Pons (tissue), 1 donor: ENCODE measurements around the gene TPPP2.
"Not testable (repeated sequence)": the region's sequence is repeated elsewhere in the genome, so short reads cannot be mapped to it uniquely, and the experiment has no call there.

ENCODE experiments used
- DNase-seq: peaks from one replicate; pipeline ENCODE4 v3.0.0-alpha.2; 2016; ENCODE audit warnings: low spot score

TPPP2 gene

DNA sequence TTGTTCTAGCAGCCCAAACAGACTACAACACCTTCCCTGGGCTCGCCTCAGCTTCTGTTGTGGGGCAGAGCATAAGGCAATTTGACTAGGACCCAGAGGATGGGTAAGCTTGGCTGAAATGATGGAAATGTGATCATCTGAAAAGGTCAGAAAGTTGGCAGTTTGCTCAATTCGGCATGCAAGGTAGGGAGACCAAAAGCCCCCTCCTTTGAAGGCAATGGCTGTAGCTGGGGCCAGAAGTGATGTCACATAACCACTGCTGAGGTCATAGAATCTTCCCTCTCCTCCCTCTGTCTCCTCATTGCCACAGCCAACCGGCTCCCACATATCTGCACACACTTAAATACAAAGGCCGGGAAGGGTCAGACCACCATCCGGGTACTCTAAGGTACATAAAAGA, at the start of gene TPPP2:
Gene TPPP2 (plus strand): TSS at position 301 of the 400 bp plus-strand sequence. CDS start 365 bp downstream, outside the sequence.
- DNase-seq = no peak

GRCh38 chr14:20980906-20981305, 49.1 kb upstream of the TPPP2 start:
- DNase-seq = no peak

DNA sequence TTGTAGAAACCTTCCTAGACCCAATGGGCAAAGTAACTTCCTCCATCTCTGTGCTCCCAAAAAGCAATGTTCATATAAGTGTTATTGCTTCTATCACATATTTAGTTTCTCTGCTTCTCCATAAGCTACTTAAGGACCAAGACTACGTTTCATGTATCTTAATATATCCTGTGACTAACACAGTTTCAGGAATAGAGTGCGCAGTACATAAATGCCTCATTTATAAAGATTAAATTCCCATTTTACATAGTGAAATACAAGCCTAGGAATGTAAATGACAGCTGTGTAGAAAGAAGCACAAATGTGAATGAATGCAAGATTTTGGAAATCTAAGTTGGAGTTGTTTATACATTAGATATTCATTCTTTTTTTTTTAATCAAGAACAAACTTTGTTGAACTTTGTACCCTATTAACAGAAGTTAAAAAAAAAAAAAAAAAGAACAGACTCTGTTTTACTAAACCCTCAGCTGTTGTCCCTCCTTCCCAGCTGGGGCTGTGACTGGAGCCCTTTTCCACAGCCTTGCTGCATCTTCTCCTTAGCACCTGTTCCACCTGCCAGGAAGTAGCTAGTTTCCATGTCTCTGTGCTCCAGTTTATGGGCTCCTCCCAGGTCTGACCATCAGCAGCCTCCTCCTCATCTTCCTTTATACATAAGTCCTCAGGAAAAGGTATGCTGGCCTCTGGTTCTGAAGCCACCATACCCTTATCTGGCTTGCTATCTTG, 47.2 kb upstream of the TPPP2 start:
- DNase-seq = no peak

DNA sequence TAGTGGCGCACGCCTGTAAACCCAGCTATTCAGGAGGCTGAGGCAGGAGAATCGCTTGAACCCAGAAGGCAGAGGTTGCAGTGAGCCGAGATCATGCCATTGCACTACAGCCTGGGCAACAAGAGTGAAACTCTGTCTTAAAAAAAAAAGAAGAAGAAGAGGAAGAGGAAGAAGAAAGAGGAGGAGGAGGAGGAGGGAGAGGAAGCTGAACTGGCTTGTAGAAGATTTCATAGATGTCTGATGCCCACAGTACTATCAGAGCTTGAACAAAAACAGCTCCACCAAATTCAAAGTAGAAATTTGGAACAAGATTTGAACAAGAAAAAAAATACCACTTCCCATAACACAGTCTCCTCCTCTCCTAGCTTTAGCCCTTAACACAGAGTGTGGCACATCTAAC, 44.4 kb upstream of the TPPP2 start:
- DNase-seq = not testable (repeated sequence)

GRCh38 chr14:20986811-20987210, 43.2 kb upstream of the TPPP2 start:
- DNase-seq = no peak

GRCh38 chr14:20988717-20989470, 41.1 kb upstream of the TPPP2 start:
- no peak for DNase-seq

DNA sequence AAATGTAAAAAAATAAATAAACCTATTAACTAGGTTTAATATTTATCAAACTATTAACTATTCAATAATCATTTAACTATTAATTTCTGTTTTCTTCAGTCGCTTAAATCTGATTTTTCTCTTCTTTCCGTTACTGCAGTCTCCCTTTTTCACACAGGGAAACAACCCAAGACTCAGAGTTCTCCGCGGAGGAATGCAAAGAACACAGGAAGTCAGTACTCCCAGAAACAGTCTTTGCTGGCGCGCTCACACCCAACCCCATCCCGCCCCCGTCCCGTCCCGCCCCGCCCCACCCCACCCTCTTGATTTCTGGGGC, 40.6 kb upstream of the TPPP2 start:
- DNase-seq = no peak

DNA sequence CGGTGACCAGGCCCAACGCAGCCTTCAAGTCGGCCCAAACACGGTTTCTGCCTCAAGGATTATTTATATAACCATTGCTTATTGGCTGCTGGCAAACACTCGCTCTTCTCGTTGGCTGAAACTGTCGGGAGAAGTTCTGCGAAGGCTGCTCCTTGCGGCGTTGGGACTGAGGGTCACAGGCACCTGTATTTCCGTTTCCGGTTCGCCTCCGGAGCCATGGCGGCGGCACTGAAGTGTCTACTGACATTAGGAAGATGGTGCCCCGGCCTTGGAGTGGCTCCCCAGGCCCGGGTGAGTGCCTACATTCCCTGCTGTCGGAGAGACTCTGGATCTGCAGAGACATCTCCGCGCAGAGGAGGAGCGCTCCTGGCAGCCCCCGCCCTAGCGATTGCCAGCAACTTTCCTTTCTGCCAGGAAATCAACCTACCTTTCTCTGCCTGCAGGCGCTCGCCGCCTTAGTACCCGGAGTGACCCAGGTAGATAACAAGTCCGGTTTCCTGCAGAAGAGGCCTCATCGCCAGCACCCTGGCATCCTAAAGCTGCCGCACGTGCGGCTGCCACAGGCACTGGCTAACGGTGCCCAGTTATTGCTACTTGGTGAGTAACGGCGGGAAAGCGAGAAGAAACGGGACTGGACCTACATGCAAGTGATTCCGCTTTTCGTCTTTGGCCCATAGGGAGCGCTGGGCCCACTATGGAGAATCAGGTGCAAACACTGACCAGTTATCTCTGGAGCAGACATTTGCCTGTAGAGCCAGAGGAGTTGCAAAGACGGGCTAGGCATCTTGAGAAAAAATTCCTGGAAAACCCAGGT, 40.0 kb upstream of the TPPP2 start, which contains the start of gene METTL17:
Gene METTL17 (plus strand): TSS at position 194 of the 814 bp plus-strand sequence. CDS start 23 bp downstream, at position 217.
- DNase-seq = peak; percentile 98

DNA sequence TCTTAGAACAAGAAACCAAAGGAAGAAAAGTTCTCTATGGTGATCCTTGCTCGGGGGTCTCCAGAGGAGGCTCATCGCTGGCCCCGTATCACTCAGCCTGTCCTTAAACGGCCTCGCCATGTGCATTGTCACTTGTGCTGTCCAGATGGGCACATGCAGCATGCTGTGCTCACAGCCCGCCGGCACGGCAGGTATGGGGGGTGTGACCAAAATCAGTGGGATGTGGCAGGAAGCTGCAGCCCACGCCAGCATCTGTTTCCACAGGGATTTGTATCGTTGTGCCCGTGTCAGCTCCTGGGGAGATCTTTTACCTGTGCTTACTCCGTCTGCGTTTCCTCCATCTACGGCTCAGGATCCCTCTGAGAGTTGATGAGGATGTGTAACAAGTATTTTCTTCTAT, 33.5 kb upstream of the TPPP2 start:
- DNase-seq = no peak

- DNase-seq = no peak
Observed at GRCh38 chr14:20997115-20997514, 32.9 kb upstream of the TPPP2 start.

DNA sequence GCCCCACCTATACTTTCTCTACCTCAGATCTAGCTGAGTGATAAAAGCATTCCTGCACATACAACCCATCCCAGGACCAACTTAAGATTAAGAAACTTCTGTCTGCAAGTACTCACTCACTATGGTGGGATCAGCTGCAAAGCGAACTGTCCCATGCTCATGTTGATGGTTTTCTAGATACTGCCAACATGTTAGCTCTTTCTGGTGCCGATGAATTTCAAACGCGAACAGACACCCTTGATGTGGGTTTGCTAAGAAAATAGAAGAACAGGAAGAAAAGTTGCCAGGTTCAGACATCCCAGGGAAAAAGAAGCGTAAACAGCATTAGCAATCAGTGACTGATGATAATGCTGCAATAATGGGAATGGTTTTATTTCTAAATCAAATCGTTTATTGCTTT, 32.5 kb upstream of the TPPP2 start:
- DNase-seq = no peak

GRCh38 chr14:20998139-20998538, 31.9 kb upstream of the TPPP2 start:
- no peak for DNase-seq

GRCh38 chr14:20998674-20999366, 31.2 kb upstream of the TPPP2 start, which contains the start of gene SLC39A2:
Gene SLC39A2 (plus strand): TSS chr14:20999293. CDS start chr14:20999447, 154 bp downstream.
- no peak for DNase-seq

- DNase-seq = no peak
Observed at GRCh38 chr14:20999591-20999990, 30.4 kb upstream of the TPPP2 start.

- no peak for DNase-seq
Observed at GRCh38 chr14:21001218-21001617, 28.8 kb upstream of the TPPP2 start.

GRCh38 chr14:21003788-21004346, 26.1 kb upstream of the TPPP2 start:
- DNase-seq = no peak

DNA sequence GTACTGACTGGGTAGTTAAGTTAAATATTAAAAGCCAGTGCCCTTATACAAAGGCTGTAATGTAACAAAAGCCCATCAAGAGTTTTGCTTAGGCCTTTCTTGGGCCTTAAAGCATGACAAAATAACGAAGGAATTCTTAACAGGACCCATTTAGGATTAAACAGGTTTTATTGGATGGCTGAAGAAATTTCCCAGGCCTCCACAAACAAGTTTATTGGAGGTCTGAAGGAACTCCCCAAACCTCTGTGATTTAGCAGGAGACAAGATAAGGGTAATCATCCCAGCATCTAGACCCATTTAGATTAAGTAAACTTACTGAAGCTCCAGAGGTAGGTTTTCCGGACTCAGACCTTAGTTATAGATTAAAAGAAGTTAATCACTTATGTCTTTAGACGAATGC, 20.3 kb upstream of the TPPP2 start:
- DNase-seq = not testable (repeated sequence)

GRCh38 chr14:21011136-21011535, 18.9 kb upstream of the TPPP2 start:
- no peak for DNase-seq

DNA sequence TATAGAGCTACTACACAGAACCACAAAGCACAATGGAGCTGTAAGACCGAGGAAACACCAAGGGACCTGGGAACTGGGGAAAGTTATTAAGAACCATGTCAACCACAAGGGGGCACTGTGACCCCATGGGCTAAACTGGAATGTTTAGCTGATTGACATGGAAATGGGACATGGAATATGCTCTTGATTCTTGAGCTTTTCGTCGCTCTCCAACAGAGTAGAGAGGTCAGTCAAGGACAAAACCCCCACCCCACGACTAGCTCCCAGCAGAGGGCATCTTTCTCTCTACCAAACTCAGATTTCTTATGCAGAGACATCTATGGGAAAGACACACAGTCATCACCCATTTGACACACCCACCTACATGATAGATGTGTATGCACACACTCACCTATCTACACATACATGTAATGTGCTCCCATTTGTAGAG, 15.2 kb upstream of the TPPP2 start:
- DNase-seq = peak; percentile 98

DNA sequence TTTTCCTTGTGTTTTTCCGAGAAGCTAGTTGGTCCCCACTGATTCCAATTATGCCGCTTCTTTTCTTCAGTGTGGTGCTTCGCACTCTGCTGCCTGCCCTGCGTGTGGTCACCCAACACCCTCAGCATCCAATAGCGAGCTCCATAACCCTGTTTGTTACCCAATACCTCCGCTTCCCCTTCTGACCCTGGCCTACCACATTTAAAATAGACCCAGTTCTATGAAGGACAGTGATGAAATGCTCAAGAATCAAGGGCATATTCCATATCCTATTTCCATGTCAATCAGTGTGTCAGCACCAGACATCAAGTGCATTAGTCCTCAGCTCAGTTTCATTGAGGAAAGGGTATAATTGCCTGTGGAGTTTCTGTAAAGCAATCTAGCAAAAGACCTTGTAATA, 14.7 kb upstream of the TPPP2 start:
- peak; percentile 39 for DNase-seq

GRCh38 chr14:21016413-21017190, 13.4 kb upstream of the TPPP2 start:
- DNase-seq = no peak
